ENCODE results near the gene BZW2.

Gene BZW2

DNA sequence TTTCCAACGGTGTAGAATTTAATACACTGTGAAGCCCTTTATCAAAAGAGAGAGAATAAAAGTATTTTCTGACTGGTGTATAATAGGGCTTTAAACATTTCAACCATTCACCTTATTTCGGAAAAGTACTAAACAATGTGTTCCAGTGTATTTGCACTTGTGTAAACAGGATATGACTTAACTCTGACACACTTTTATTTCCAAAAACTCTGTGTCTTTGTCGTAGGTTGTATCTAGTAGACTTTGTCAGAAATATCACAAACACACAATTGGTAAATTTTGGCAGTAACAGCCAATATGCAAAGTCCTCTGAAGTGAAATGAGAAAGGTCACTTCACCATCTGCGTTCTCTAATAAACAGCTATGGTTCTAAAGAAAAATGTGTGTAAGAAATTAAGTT lies 97.3 kb downstream of the BZW2 start:
- Histone ChIP-seq H3K4me2 (ENCODE audit: low read length) (no peak overlapping the region), H3K4me3 (ENCODE audit: low read length) (no peak overlapping the region), H3K9me3 (ENCODE audit: control insufficient read depth, insufficient read depth, low read length) (no peaks in the 10 kb centered on the region), H3K4me1 (ENCODE audit: control insufficient read depth, low read length) (no peaks in the 10 kb centered on the region), H4K20me1 (ENCODE audit: control insufficient read depth, insufficient read depth, low read depth, low read length) (no peaks in the 10 kb centered on the region), H3K36me3 (ENCODE audit: control insufficient read depth, low read length) (no peaks in the 10 kb centered on the region), H3K27ac (ENCODE audit: low read depth, low read length) (no peak overlapping the region), H3K9me2 (replicated peaks; ENCODE audit: control insufficient read depth, low read length) (no peaks in the 10 kb centered on the region), H3F3A (ENCODE audit: control insufficient read depth, insufficient read depth) (no peaks in the 10 kb centered on the region), H3K79me2 (ENCODE audit: control insufficient read depth, low read length) (no peaks in the 10 kb centered on the region), H3K27me3 (ENCODE audit: control insufficient read depth, low read length) (no peaks in the 10 kb centered on the region)
- TF ChIP-seq CTCF (IDR thresholded peaks at IDR 0.05; ENCODE audit: low read depth, low read length, poor library complexity, severe bottlenecking) (no peak), EZH2phosphoT487 (IDR thresholded peaks at IDR 0.05; ENCODE audit: borderline replicate concordance, low read length) (no peak)

DNA sequence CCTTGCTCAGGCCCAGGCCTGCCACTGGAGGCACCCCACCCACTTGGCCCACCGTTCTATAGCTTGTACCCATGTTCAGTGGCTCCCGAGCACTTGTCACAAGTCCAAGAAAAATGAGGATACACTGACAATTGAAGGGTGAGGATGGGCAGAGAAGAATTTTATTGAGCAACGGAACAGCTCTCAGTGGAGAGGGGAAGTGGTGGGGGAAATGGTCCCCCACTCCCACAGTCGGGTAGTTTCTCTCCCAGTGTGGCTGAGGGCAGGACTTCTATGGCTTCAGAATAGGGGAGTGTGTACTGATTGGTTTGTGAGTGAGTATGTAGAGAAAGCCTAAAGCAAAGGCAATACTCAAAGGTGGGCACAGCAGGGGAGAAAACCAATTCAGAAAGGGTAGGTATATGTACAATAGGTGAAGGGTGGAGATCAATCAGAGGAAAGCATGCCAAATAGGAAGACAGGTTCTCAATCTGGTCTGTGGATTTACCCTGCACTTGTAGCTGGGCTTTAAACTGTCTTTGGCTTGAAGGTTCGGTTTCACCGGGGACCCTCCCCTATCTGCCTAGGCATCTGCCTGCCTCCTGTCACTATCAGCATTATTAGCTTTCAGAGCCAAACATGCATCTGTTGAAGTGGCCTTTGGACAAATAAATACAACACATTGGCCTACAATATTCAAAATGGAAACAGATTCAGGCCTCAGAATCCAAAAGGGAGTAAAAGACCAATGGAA lies 98.7 kb downstream of the BZW2 start:
- Histone ChIP-seq H3K9me2 (replicated peaks; ENCODE audit: control insufficient read depth, low read length) (no peaks in the 10 kb centered on the region), H3K9me3 (ENCODE audit: control insufficient read depth, insufficient read depth, low read length) (no peaks in the 10 kb centered on the region), H4K20me1 (ENCODE audit: control insufficient read depth, insufficient read depth, low read depth, low read length) (no peaks in the 10 kb centered on the region), H3K4me2 (ENCODE audit: low read length) (no peak overlapping the region), H3K4me1 (ENCODE audit: control insufficient read depth, low read length) (no peaks in the 10 kb centered on the region), H3K36me3 (ENCODE audit: control insufficient read depth, low read length) (no peaks in the 10 kb centered on the region), H3F3A (ENCODE audit: control insufficient read depth, insufficient read depth) (no peaks in the 10 kb centered on the region), H3K27ac (ENCODE audit: low read depth, low read length) (no peak overlapping the region), H3K79me2 (ENCODE audit: control insufficient read depth, low read length) (no peaks in the 10 kb centered on the region), H3K4me3 (ENCODE audit: low read length) (no peak overlapping the region), H3K27me3 (ENCODE audit: control insufficient read depth, low read length) (no peaks in the 10 kb centered on the region)
- TF ChIP-seq CTCF (IDR thresholded peaks at IDR 0.05; ENCODE audit: low read depth, low read length, poor library complexity, severe bottlenecking) (no peak), EZH2phosphoT487 (IDR thresholded peaks at IDR 0.05; ENCODE audit: borderline replicate concordance, low read length) (no peak)

- no peaks in the 10 kb centered on the region for H3K27me3 ChIP-seq (ENCODE audit: control insufficient read depth, low read length)
- H3F3A ChIP-seq (ENCODE audit: control insufficient read depth, insufficient read depth) = no peaks in the 10 kb centered on the region
- H3K79me2 ChIP-seq (ENCODE audit: control insufficient read depth, low read length) = no peaks in the 10 kb centered on the region
- H3K4me1 ChIP-seq (ENCODE audit: control insufficient read depth, low read length) = no peaks in the 10 kb centered on the region
- no peaks in the 10 kb centered on the region for H3K9me3 ChIP-seq (ENCODE audit: control insufficient read depth, insufficient read depth, low read length)
- H4K20me1 ChIP-seq (ENCODE audit: control insufficient read depth, insufficient read depth, low read depth, low read length) = no peaks in the 10 kb centered on the region
- no peak overlapping the region for H3K4me2 ChIP-seq (ENCODE audit: low read length)
- no peaks in the 10 kb centered on the region for H3K36me3 ChIP-seq (ENCODE audit: control insufficient read depth, low read length)
- H3K27ac ChIP-seq (ENCODE audit: low read depth, low read length) = no peak overlapping the region
- H3K9me2 ChIP-seq (replicated peaks; ENCODE audit: control insufficient read depth, low read length) = no peaks in the 10 kb centered on the region
- no peak for TF ChIP-seq EZH2phosphoT487 (IDR thresholded peaks at IDR 0.05; ENCODE audit: borderline replicate concordance, low read length)
- no peak for TF ChIP-seq CTCF (IDR thresholded peaks at IDR 0.05; ENCODE audit: low read depth, low read length, poor library complexity, severe bottlenecking)
- no peak overlapping the region for H3K4me3 ChIP-seq (ENCODE audit: low read length)
Observed at GRCh38 chr7:16745645-16746044, 99.7 kb downstream of the BZW2 start.

Measured in DOHH2 (cell line).